ENCODE results near the gene AS3MT. TPM values are rescaled to one million over a fixed set of nuclear protein-coding genes. Genes with fewer than 3 reads are reported as not detected.

The AS3MT gene
- total and polyA plus RNA-seq, 10 of the 15 experiments (the other 5 are each of a cell fraction or from before 2014, with no cell fraction given), result 0.11 to 1.0 (median 0.39) TPM; not detected in 2

- ChIA-PET CTCF (no interaction called here), SMC1A (ENCODE audit: uncharacterized antibody, unreplicated experiment) (no interaction called here), RAD21 (ENCODE audit: unreplicated experiment) (no interaction called here), POLR2A (no interaction called here)
- Histone ChIP-seq H3K4me1 (ENCODE audit: control insufficient read depth, insufficient read depth, low read length) (no peaks in the 10 kb centered on the region), H3K27ac (ENCODE audit: control insufficient read depth, insufficient read depth) (no peak overlapping the region), H3K4me2 (ENCODE audit: control insufficient read depth, insufficient read depth) (no peak overlapping the region), H4K20me1 (ENCODE audit: control insufficient read depth, insufficient read depth) (no peaks in the 10 kb centered on the region), H3K79me2 (ENCODE audit: control insufficient read depth, insufficient read depth, low read length) (no peaks in the 10 kb centered on the region), H3K9me3 (replicated peaks; ENCODE audit: control insufficient read depth, insufficient read depth, low read length) (no peaks in the 10 kb centered on the region), H3K9ac (ENCODE audit: control insufficient read depth, insufficient read depth, low read length) (no peak overlapping the region), H2AFZ (ENCODE audit: control insufficient read depth, low read depth, low read length) (no peak overlapping the region), H3K27me3 (replicated peaks in 1 of 2; ENCODE audit: control insufficient read depth in 2 of 2, insufficient read depth in 2 of 2, low read length in 1 of 2) (no peaks in the 10 kb centered on the region), H3K4me3 (no peak overlapping the region), H3K36me3 (ENCODE audit: control insufficient read depth in 2 of 2, insufficient read depth in 2 of 2, low read length in 1 of 2) (no peaks in the 10 kb centered on the region)
- TF ChIP-seq ELK1 (IDR thresholded peaks at IDR 0.05; ENCODE audit: low read depth, low read length) (no peak), KDM1A (IDR thresholded peaks at IDR 0.05; ENCODE audit: borderline replicate concordance) (no peak), POLR2AphosphoS2 (IDR thresholded peaks at IDR 0.05; ENCODE audit: low read depth, low read length) (no peak), SREBF2 (IDR thresholded peaks at IDR 0.05; ENCODE audit: low read length) (no peak), REST (IDR thresholded peaks at IDR 0.05; ENCODE audit: low read depth, low read length) (no peak), RB1 (IDR thresholded peaks at IDR 0.05; ENCODE audit: borderline replicate concordance) (no peak), RELB (IDR thresholded peaks at IDR 0.05; ENCODE audit: low read depth) (no peak), ZNF274 (IDR thresholded peaks at IDR 0.05; ENCODE audit: insufficient read depth, insufficient read length) (no peak), ZBTB11 (CRISPR knock-in tag; IDR thresholded peaks at IDR 0.05) (no peak), WRNIP1 (IDR thresholded peaks at IDR 0.05; ENCODE audit: borderline replicate concordance, low read depth, low read length) (no peak), TBL1XR1 (IDR thresholded peaks at IDR 0.05; ENCODE audit: low read depth, low read length) (no peak), SRF (IDR thresholded peaks at IDR 0.05; ENCODE audit: low read depth in 2 of 2, low read length in 2 of 2) (no peak)
- BruUV-seq (replicated peaks), result no TSS peak
- DNase-seq (ENCODE audit: low read depth, low spot score), result no peak
- intact Hi-C loops (cut with micrococcal nuclease; ENCODE audit: unreplicated experiment) (no loop called here), in situ Hi-C loops (cut with MboI) (no loop called here)
- ATAC-seq, result no peak
- FAIRE-seq, result no peak
- WGBS (ENCODE audit: insufficient coverage, insufficient replicate concordance, low lambda C conversion rate, missing lambda C conversion rate), result 93% methylated on average over 3 of the region's 3 CpGs
These were observed 82.0 kb downstream of the AS3MT start for GRCh38 chr10:102951316-102951715.
